B cell (primary cell): ENCODE measurements around the gene SDK1. TPM values are rescaled to one million over a fixed set of nuclear protein-coding genes. Genes with fewer than 3 reads are reported as not detected.
"Not testable (repeated sequence)": the region's sequence is repeated elsewhere in the genome, so short reads cannot be mapped to it uniquely, and the experiment has no call there.

Experiments
- ATAC-seq: fragments of 200-7000 bp; cut with Tn5 transposase; one replicate; pipeline ENCODE4 v1.10.0; 2021; ENCODE audit warnings: low read depth, mild to moderate bottlenecking, moderate number of reproducible peaks, moderate library complexity
- CTCF ChIA-PET: fragments of 350-600 bp; sonication (Branson Sonifier 250); formaldehyde crosslinking; loops from one replicate; lab custom pipeline; 2021; ENCODE audit warnings: antibody characterized with exemption, inconsistent platforms; lab: Charles Lee
- POLR2A ChIA-PET: fragments of 350-600 bp; sonication (Branson Sonifier 250); formaldehyde crosslinking; loops from one replicate; lab custom pipeline; 2021; ENCODE audit warnings: antibody characterized with exemption; lab: Charles Lee
- DNase-seq: peaks from one replicate; pipeline ENCODE4 v3.0.0; 2013
- H2AFZ ChIP-seq: 2 replicates; pipeline ENCODE4 v1.6.1; 2012; ENCODE audit warnings: mild to moderate bottlenecking, low read depth, low read length; ENCODE audit not compliant: insufficient read depth, poor library complexity, severe bottlenecking
- H3K27ac ChIP-seq, 2 donors: 1 replicate in 1 of 2; 2 replicates in 1 of 2; pipeline ENCODE4 v1.5.1; 2012 to 2013; ENCODE audit warnings: low read length in 2 of 2, mild to moderate bottlenecking in 2 of 2, moderate library complexity in 1 of 2
- H3K27me3 ChIP-seq, 4 experiments: fragments of 200-600 bp in 1 of 4; sonication (generic) in 1 of 4; replicated peaks in 1 of 4; 1 replicate in 2 of 4; 2 replicates in 2 of 4; pipeline versions ENCODE4 v1.6.1 to v1.7.0; 2013 to 2016; ENCODE audit warnings: low read length in 3 of 4, mild to moderate bottlenecking in 2 of 4, mixed read lengths in 1 of 4, moderate library complexity in 1 of 4; ENCODE audit not compliant: insufficient read depth in 4 of 4, control insufficient read depth in 3 of 4; ENCODE audit errors: control extremely low read depth in 1 of 4
- H3K36me3 ChIP-seq, 2 experiments: replicated peaks in 1 of 2; 1 replicate in 1 of 2; 2 replicates in 1 of 2; pipeline versions ENCODE4 v1.6.1 to v1.7.1; 2013; ENCODE audit warnings: low read length in 1 of 2; ENCODE audit not compliant: insufficient read depth in 2 of 2, control insufficient read depth in 1 of 2; ENCODE audit errors: control extremely low read depth in 1 of 2, extremely low read depth in 1 of 2
- H3K4me1 ChIP-seq, 2 donors: fragments of 200-600 bp in 1 of 2; sonication (generic) in 1 of 2; 1 replicate in 1 of 2; 2 replicates in 1 of 2; pipeline versions ENCODE4 v1.5.1 to v1.6.1; 2013 to 2017; ENCODE audit warnings: low read length in 2 of 2; ENCODE audit not compliant: control insufficient read depth in 2 of 2, insufficient read depth in 2 of 2
- H3K4me2 ChIP-seq: replicated peaks from 2 replicates; pipeline ENCODE3; 2012; ENCODE audit warnings: mild to moderate bottlenecking, low read depth, low read length; ENCODE audit not compliant: poor library complexity, severe bottlenecking
- H3K4me3 ChIP-seq, 5 experiments: fragments of 200-600 bp in 1 of 5; sonication (generic) in 1 of 5; 1 replicate in 3 of 5; 2 replicates in 2 of 5; pipeline versions ENCODE4 v1.5.1 to v1.7.0; 2011 to 2016; ENCODE audit warnings: low read length in 4 of 5, mild to moderate bottlenecking in 4 of 5, low read depth in 2 of 5, control low read depth in 1 of 5, moderate library complexity in 1 of 5; ENCODE audit not compliant: insufficient read depth in 1 of 5; ENCODE audit errors: control extremely low read depth in 1 of 5, extremely low read depth in 1 of 5
- H3K79me2 ChIP-seq: fragments of 200-600 bp; sonication (generic); one replicate; pipeline ENCODE4 v1.6.0; 2016; ENCODE audit warnings: low read length; ENCODE audit not compliant: control insufficient read depth, insufficient read depth
- H3K9ac ChIP-seq: fragments of 200-600 bp; sonication (generic); 2 replicates; pipeline ENCODE4 v1.6.1; 2017; ENCODE audit warnings: mild to moderate bottlenecking, low read length, moderate library complexity
- H3K9me3 ChIP-seq, 3 donors: one replicate each; pipeline versions ENCODE4 v1.6.1 to v1.7.1; 2013; ENCODE audit warnings: low read length in 2 of 3; ENCODE audit not compliant: control insufficient read depth in 2 of 3, insufficient read depth in 1 of 3; ENCODE audit errors: control extremely low read depth in 1 of 3
- H4K20me1 ChIP-seq: 2 replicates; pipeline ENCODE4 v1.6.0; 2012; ENCODE audit warnings: mild to moderate bottlenecking, low read length; ENCODE audit not compliant: insufficient read depth, control insufficient read depth, poor library complexity, severe bottlenecking
- H3K27ac Mint-ChIP-seq: one replicate; pipeline ENCODE4 v1.8.0; 2021; ENCODE audit warnings: mixed read lengths
- H3K27me3 Mint-ChIP-seq: one replicate; pipeline ENCODE4 v1.8.0; 2021; ENCODE audit warnings: mixed read lengths
- H3K4me1 Mint-ChIP-seq: one replicate; pipeline ENCODE4 v1.8.0; 2021; ENCODE audit warnings: mixed read lengths
- H3K4me3 Mint-ChIP-seq: one replicate; pipeline ENCODE4 v1.8.0; 2021; ENCODE audit warnings: mixed read lengths
- H3K9me3 Mint-ChIP-seq: one replicate; pipeline ENCODE4 v1.8.0; 2022; ENCODE audit warnings: mixed read lengths; ENCODE audit not compliant: insufficient read depth
- EZH2 ChIP-seq: IDR thresholded peaks from 2 replicates; pipeline ENCODE4 v1.6.1; 2012; ENCODE audit warnings: borderline replicate concordance, low read depth, mild to moderate bottlenecking, moderate library complexity, low read length; ENCODE audit not compliant: insufficient read depth, poor library complexity, severe bottlenecking
- WGBS: methylation state at CpG from one replicate; pipeline ENCODE4 v1.1.5; 2013; ENCODE audit warnings: missing lambda C conversion rate; ENCODE audit not compliant: insufficient coverage; 5-methylcytosine and 5-hydroxymethylcytosine counted together
- intact Hi-C: fragments of 100-400 bp; cut with micrococcal nuclease; formaldehyde crosslinking; loops from one replicate; pipeline ENCODE4 v1.10.0; 2022
- polyA plus RNA-seq: library from polyadenylated mRNA; depleted of rRNA; stranded (reverse); fragments of >200 nt; gene quantifications from 2 replicates; pipeline ENCODE4 v1.2.3, GENCODE V29; 2012
- total RNA-seq, 2 donors: library from RNA; stranded (reverse); fragments of 120-200 nt in 1 of 2; gene quantifications; 1 replicate in 1 of 2; 2 replicates in 1 of 2; pipeline versions ENCODE4 v1.2.3 to v1.2.4, GENCODE V29; 2013 to 2022
- TF ChIP-seq, protein P1 (sequence below): fragments of 200-600 bp; IDR thresholded peaks from one replicate; pipeline ENCODE4 v1.8.0; 2022; ENCODE audit warnings: antibody characterized with exemption, mild to moderate bottlenecking

Gene SDK1
- total and polyA plus RNA-seq, 2 donors (not counting 1 experiment from before 2014, with no cell fraction given), result 0.73 to 2.0 TPM

- no peak overlapping the region for H2AFZ ChIP-seq
- H3K27ac ChIP-seq, result no peak overlapping the region
- Mint-ChIP-seq H3K9me3 (no peaks in the 10 kb centered on the region), H3K4me3 (no peak overlapping the region), H3K4me1 (no peaks in the 10 kb centered on the region), H3K27me3 (no peaks in the 10 kb centered on the region), H3K27ac (no peak overlapping the region)
- no peak for DNase-seq
- no peaks in the 10 kb centered on the region for H3K4me1 ChIP-seq
- POLR2A ChIA-PET, result no interaction called here
- H4K20me1 ChIP-seq, result no peaks in the 10 kb centered on the region
- CTCF ChIA-PET, result no interaction called here
- H3K4me3 ChIP-seq, result no peak overlapping the region
- H3K36me3 ChIP-seq, result no peaks in the 10 kb centered on the region
- H3K4me2 ChIP-seq, result no peak overlapping the region
- 73% methylated on average over 14 of the region's 16 CpGs for WGBS
- no peak overlapping the region for H3K9ac ChIP-seq
- TF ChIP-seq EZH2, result no peak
- TF ChIP-seq, protein P1, sequence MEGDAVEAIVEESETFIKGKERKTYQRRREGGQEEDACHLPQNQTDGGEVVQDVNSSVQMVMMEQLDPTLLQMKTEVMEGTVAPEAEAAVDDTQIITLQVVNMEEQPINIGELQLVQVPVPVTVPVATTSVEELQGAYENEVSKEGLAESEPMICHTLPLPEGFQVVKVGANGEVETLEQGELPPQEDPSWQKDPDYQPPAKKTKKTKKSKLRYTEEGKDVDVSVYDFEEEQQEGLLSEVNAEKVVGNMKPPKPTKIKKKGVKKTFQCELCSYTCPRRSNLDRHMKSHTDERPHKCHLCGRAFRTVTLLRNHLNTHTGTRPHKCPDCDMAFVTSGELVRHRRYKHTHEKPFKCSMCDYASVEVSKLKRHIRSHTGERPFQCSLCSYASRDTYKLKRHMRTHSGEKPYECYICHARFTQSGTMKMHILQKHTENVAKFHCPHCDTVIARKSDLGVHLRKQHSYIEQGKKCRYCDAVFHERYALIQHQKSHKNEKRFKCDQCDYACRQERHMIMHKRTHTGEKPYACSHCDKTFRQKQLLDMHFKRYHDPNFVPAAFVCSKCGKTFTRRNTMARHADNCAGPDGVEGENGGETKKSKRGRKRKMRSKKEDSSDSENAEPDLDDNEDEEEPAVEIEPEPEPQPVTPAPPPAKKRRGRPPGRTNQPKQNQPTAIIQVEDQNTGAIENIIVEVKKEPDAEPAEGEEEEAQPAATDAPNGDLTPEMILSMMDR, result no peak
- intact Hi-C loops, result no loop called here
- no peak for ATAC-seq
- no peaks in the 10 kb centered on the region for H3K27me3 ChIP-seq
- H3K9me3 ChIP-seq, result peaks cover 0 to 19% (median 0%) of the 10 kb centered on the region in 3 donors
- no peaks in the 10 kb centered on the region for H3K79me2 ChIP-seq
Measured at GRCh38 chr7:4216016-4216415, 915.0 kb downstream of the SDK1 start.

DNA sequence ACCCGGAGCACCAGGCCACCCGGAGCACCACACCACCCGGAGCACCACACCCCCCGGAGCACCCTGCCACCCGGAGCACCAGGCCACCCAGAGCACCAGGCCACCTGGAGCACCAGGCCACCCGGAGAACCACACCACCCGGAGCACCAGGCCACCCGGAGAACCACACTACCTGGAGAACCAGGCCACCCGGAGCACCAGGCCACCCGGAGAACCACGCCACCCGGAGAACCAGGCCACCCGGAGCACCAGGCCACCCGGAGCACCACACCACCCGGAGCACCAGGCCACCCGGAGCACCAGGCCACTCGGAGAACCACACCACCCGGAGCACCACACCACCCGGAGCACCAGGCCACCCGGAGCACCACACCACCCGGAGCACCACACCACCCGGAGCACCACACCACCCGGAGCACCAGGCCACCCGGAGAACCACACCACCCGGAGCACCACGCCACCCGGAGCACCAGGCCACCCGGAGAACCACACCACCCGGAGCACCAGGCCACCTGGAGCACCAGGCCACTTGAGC, 916.1 kb downstream of the SDK1 start:
- intact Hi-C loops, H3K4me2 ChIP-seq, H3K4me3 Mint-ChIP-seq, H3K79me2 ChIP-seq, H4K20me1 ChIP-seq, H3K27ac Mint-ChIP-seq, POLR2A ChIA-PET, H3K27me3 ChIP-seq, DNase-seq, H3K36me3 ChIP-seq, ATAC-seq, H3K27ac ChIP-seq, H2AFZ ChIP-seq, H3K4me1 ChIP-seq, H3K9ac ChIP-seq, CTCF ChIA-PET, H3K4me3 ChIP-seq, H3K4me1 Mint-ChIP-seq, H3K27me3 Mint-ChIP-seq, H3K9me3 Mint-ChIP-seq: not testable (repeated sequence)
- peaks cover 0 to 22% (median 0%) of the 10 kb centered on the region in 3 donors for H3K9me3 ChIP-seq
- WGBS, result 92% methylated on average over 22 of the region's 29 CpGs
